Measurements from ENCODE around the gene ALX3.

DNA sequence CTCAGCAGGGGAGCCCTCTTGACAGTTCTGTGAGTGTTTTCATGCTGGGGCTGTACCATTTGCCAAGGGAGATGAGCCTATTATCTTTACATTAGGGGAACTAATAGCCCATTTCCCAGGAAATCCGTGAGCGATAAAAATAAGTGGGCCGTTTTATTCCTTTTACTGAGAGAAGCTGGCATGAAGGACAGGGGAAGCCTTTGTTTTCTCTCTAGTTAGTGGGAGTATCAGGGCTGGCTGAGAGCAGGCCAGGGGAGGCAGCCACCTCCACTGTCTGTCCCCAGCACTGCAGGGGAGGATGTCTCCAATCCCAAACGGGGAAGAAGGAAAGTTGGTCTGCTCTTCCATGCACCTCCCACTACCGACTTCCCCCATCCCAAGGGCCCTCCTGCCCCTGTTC, 44.3 kb upstream of the ALX3 start:
- TF ChIP-seq, protein P1, sequence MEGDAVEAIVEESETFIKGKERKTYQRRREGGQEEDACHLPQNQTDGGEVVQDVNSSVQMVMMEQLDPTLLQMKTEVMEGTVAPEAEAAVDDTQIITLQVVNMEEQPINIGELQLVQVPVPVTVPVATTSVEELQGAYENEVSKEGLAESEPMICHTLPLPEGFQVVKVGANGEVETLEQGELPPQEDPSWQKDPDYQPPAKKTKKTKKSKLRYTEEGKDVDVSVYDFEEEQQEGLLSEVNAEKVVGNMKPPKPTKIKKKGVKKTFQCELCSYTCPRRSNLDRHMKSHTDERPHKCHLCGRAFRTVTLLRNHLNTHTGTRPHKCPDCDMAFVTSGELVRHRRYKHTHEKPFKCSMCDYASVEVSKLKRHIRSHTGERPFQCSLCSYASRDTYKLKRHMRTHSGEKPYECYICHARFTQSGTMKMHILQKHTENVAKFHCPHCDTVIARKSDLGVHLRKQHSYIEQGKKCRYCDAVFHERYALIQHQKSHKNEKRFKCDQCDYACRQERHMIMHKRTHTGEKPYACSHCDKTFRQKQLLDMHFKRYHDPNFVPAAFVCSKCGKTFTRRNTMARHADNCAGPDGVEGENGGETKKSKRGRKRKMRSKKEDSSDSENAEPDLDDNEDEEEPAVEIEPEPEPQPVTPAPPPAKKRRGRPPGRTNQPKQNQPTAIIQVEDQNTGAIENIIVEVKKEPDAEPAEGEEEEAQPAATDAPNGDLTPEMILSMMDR (IDR thresholded peaks at IDR 0.05; ENCODE audit: insufficient read depth, low read depth, low read length), result no peak
- no peak for TF ChIP-seq EZH2 (IDR thresholded peaks at IDR 0.05; ENCODE audit: insufficient read depth, low read length)

Data from astrocyte (in vitro differentiated cells and primary cell).